Neuronal stem cell (in vitro differentiated cells): ENCODE measurements around the gene DPP9.

Experiments
- DNase-seq: peaks from one replicate; pipeline ENCODE4 v3.0.0-alpha.2; 2013; ENCODE audit warnings: low spot score
- H2AFZ ChIP-seq: one replicate; pipeline ENCODE4 v1.6.1; 2013; ENCODE audit warnings: mild to moderate bottlenecking, low read length, inconsistent platforms
- H2AK5ac ChIP-seq: 2 replicates; pipeline ENCODE4 v1.6.1; 2013; ENCODE audit warnings: low read depth, mild to moderate bottlenecking, inconsistent platforms, low read length, moderate library complexity, mixed read lengths
- H2BK120ac ChIP-seq: 2 replicates; pipeline ENCODE4 v1.6.1; 2013; ENCODE audit warnings: low read depth, mild to moderate bottlenecking, inconsistent platforms, low read length, moderate library complexity, mixed read lengths
- H2BK12ac ChIP-seq: one replicate; pipeline ENCODE4 v1.6.1; 2013; ENCODE audit warnings: low read length, inconsistent platforms
- H2BK15ac ChIP-seq: 2 replicates; pipeline ENCODE4 v1.6.1; 2013; ENCODE audit warnings: mild to moderate bottlenecking, low read length, inconsistent platforms, mixed read lengths
- H2BK5ac ChIP-seq: one replicate; pipeline ENCODE4 v1.6.1; 2013; ENCODE audit warnings: inconsistent platforms, mild to moderate bottlenecking, low read length, moderate library complexity
- H3K14ac ChIP-seq: one replicate; pipeline ENCODE4 v1.6.1; 2013; ENCODE audit warnings: low read length, inconsistent platforms
- H3K18ac ChIP-seq: 2 replicates; pipeline ENCODE4 v1.6.1; 2013; ENCODE audit warnings: low read length, inconsistent platforms
- H3K23ac ChIP-seq: 2 replicates; pipeline ENCODE4 v1.6.1; 2013; ENCODE audit warnings: low read depth, mild to moderate bottlenecking, mixed read lengths, low read length, inconsistent platforms; ENCODE audit not compliant: poor library complexity
- H3K27ac ChIP-seq: replicated peaks from 3 replicates; pipeline ENCODE4 v1.5.1; 2013; ENCODE audit warnings: low read length, inconsistent platforms
- H3K27me3 ChIP-seq, 3 experiments: 2 replicates each; pipeline ENCODE4 v1.6.1; 2013; ENCODE audit warnings: low read length in 3 of 3, mild to moderate bottlenecking in 2 of 3, inconsistent platforms in 1 of 3, low read depth in 1 of 3, mixed read lengths in 1 of 3, moderate library complexity in 1 of 3; ENCODE audit not compliant: control insufficient read depth in 3 of 3, insufficient read depth in 3 of 3
- H3K36me3 ChIP-seq, 2 donors: replicated peaks in 1 of 2; 2 replicates each; pipeline ENCODE4 v1.6.1; 2013; ENCODE audit warnings: low read length in 2 of 2; ENCODE audit not compliant: control insufficient read depth in 2 of 2, insufficient read depth in 2 of 2
- H3K4ac ChIP-seq: 2 replicates; pipeline ENCODE4 v1.6.1; 2013; ENCODE audit warnings: inconsistent platforms, mild to moderate bottlenecking, low read length, moderate library complexity
- H3K4me1 ChIP-seq, 2 donors: 1 replicate in 1 of 2; 2 replicates in 1 of 2; pipeline ENCODE4 v1.6.1; 2013; ENCODE audit warnings: low read length in 2 of 2, low read depth in 1 of 2; ENCODE audit not compliant: control insufficient read depth in 2 of 2, insufficient read depth in 1 of 2
- H3K4me2 ChIP-seq: one replicate; pipeline ENCODE4 v1.6.1; 2013; ENCODE audit warnings: mild to moderate bottlenecking, low read length, inconsistent platforms; ENCODE audit not compliant: insufficient read depth, poor library complexity, severe bottlenecking
- H3K4me3 ChIP-seq, 2 donors: 2 replicates each; pipeline ENCODE4 v1.5.1; 2013; ENCODE audit warnings: low read length in 2 of 2, mild to moderate bottlenecking in 2 of 2, inconsistent platforms in 1 of 2, moderate library complexity in 1 of 2
- H3K79me1 ChIP-seq: one replicate; pipeline ENCODE4 v1.6.1; 2013; ENCODE audit warnings: low read depth, mild to moderate bottlenecking, inconsistent platforms, low read length, moderate library complexity
- H3K9ac ChIP-seq: one replicate; pipeline ENCODE4 v1.6.1; 2013; ENCODE audit warnings: mild to moderate bottlenecking, low read depth, low read length, inconsistent platforms; ENCODE audit not compliant: poor library complexity
- H3K9me3 ChIP-seq, 2 donors: replicated peaks in 1 of 2; 2 replicates each; pipeline versions ENCODE3 to v1.6.1; 2013; ENCODE audit warnings: low read length in 2 of 2, mild to moderate bottlenecking in 2 of 2, inconsistent platforms in 1 of 2, low read depth in 1 of 2, mixed read lengths in 1 of 2, moderate library complexity in 1 of 2; ENCODE audit not compliant: control insufficient read depth in 2 of 2, insufficient read depth in 1 of 2
- H4K8ac ChIP-seq: one replicate; pipeline ENCODE4 v1.6.1; 2013; ENCODE audit warnings: low read depth, mild to moderate bottlenecking, inconsistent platforms, low read length, moderate library complexity
- H4K91ac ChIP-seq: one replicate; pipeline ENCODE4 v1.6.1; 2013; ENCODE audit warnings: low read length, low read depth, mild to moderate bottlenecking, inconsistent platforms; ENCODE audit not compliant: poor library complexity
- WGBS, 2 donors: extraction: QIAGEN DNeasy Blood & Tissue Kit; methylation state at CpG; one replicate each; pipeline ENCODE4 v1.1.7; 2013; ENCODE audit warnings: missing lambda C conversion rate in 2 of 2, mixed read lengths in 1 of 2; ENCODE audit not compliant: insufficient read length in 2 of 2, insufficient replicate concordance in 1 of 2; ENCODE audit errors: extremely low coverage in 2 of 2; 5-methylcytosine and 5-hydroxymethylcytosine counted together

The DPP9 gene

GRCh38 chr19:4740092-4740491 is 16.4 kb upstream of the DPP9 start:
- no peak overlapping the region for H3K4ac ChIP-seq
- H3K4me1 ChIP-seq = peaks cover 23 to 24% of the 10 kb centered on the region in 2 donors
- no peak overlapping the region for H2BK120ac ChIP-seq
- no peaks in the 10 kb centered on the region for H3K79me1 ChIP-seq
- H3K27ac ChIP-seq = no peak overlapping the region
- H2BK15ac ChIP-seq = no peak overlapping the region
- no peak overlapping the region for H2BK5ac ChIP-seq
- no peaks in the 10 kb centered on the region for H3K36me3 ChIP-seq
- H2AK5ac ChIP-seq = no peak overlapping the region
- H3K4me3 ChIP-seq = no peak overlapping the region
- H4K8ac ChIP-seq = no peak overlapping the region
- H3K18ac ChIP-seq = no peak overlapping the region
- no peaks in the 10 kb centered on the region for H3K27me3 ChIP-seq
- H3K9ac ChIP-seq = no peak overlapping the region
- no peaks in the 10 kb centered on the region for H3K9me3 ChIP-seq
- H3K23ac ChIP-seq = no peak overlapping the region
- DNase-seq = no peak
- H3K4me2 ChIP-seq = no peak overlapping the region
- no peak overlapping the region for H4K91ac ChIP-seq
- WGBS, 2 donors = no CpG with 5 or more reads among the region's 2 CpGs
- no peak overlapping the region for H2BK12ac ChIP-seq
- no peak overlapping the region for H2AFZ ChIP-seq
- no peak overlapping the region for H3K14ac ChIP-seq

GRCh38 chr19:4738734-4739133 is 15.1 kb upstream of the DPP9 start:
- Histone ChIP-seq H3K36me3 (no peaks in the 10 kb centered on the region), H3K27ac (peak overlapping the region; percentile 56), H3K9ac (peak overlapping the region; percentile 82), H3K9me3 (no peaks in the 10 kb centered on the region), H3K4me3 (no peak overlapping the region), H2BK12ac (no peak overlapping the region), H4K91ac (no peak overlapping the region), H3K4me1 (peaks cover 17 to 21% of the 10 kb centered on the region in 2 donors), H2BK15ac (peak overlapping the region; percentile 96), H3K27me3 (no peaks in the 10 kb centered on the region), H3K4me2 (peak overlapping the region; percentile 47), H3K4ac (peak overlapping the region; percentile 89), H3K23ac (no peak overlapping the region), H4K8ac (no peak overlapping the region), H3K79me1 (no peaks in the 10 kb centered on the region), H2BK5ac (peak overlapping the region; percentile 94), H2AK5ac (peak overlapping the region; percentile 23), H3K14ac (no peak overlapping the region), H3K18ac (peak overlapping the region; percentile 98), H2BK120ac (peak overlapping the region; percentile 95), H2AFZ (peak overlapping the region; percentile 68)
- no CpG with 5 or more reads among the region's 4 CpGs for WGBS, 2 donors
- no peak for DNase-seq

GRCh38 chr19:4737955-4738600 is 14.4 kb upstream of the DPP9 start:
- H2AK5ac ChIP-seq = peak overlapping the region; percentile 88
- no peak overlapping the region for H3K9ac ChIP-seq
- H3K27ac ChIP-seq = peak overlapping the region; percentile 77
- H3K4ac ChIP-seq = no peak overlapping the region
- H2BK12ac ChIP-seq = no peak overlapping the region
- H3K23ac ChIP-seq = no peak overlapping the region
- H2BK120ac ChIP-seq = peak overlapping the region; percentile 95
- H3K4me1 ChIP-seq = peaks cover 13 to 18% of the 10 kb centered on the region in 2 donors
- no peak overlapping the region for H3K4me3 ChIP-seq
- peak overlapping the region; percentile 94 for H2BK5ac ChIP-seq
- peak overlapping the region; percentile 47 for H3K4me2 ChIP-seq
- DNase-seq = peak; percentile 64
- no peak overlapping the region for H3K14ac ChIP-seq
- no peaks in the 10 kb centered on the region for H3K36me3 ChIP-seq
- peak overlapping the region; percentile 98 for H3K18ac ChIP-seq
- no CpG with 5 or more reads among the region's 11 CpGs for WGBS, 2 donors
- H3K9me3 ChIP-seq = no peaks in the 10 kb centered on the region
- H2BK15ac ChIP-seq = no peak overlapping the region
- H2AFZ ChIP-seq = peak overlapping the region; percentile 68
- no peak overlapping the region for H4K91ac ChIP-seq
- H4K8ac ChIP-seq = no peak overlapping the region
- H3K79me1 ChIP-seq = no peaks in the 10 kb centered on the region
- H3K27me3 ChIP-seq = no peaks in the 10 kb centered on the region

- H3K23ac ChIP-seq = no peak overlapping the region
- no peak overlapping the region for H3K14ac ChIP-seq
- no peak overlapping the region for H2BK120ac ChIP-seq
- H3K27ac ChIP-seq = no peak overlapping the region
- no peak overlapping the region for H3K4ac ChIP-seq
- H2AK5ac ChIP-seq = no peak overlapping the region
- no peak overlapping the region for H2BK12ac ChIP-seq
- no peak overlapping the region for H3K4me3 ChIP-seq
- no peak overlapping the region for H2AFZ ChIP-seq
- H4K91ac ChIP-seq = no peak overlapping the region
- H3K4me1 ChIP-seq = peaks cover 3 to 9% of the 10 kb centered on the region in 2 donors
- no peak for DNase-seq
- H3K9me3 ChIP-seq = no peaks in the 10 kb centered on the region
- H3K79me1 ChIP-seq = no peaks in the 10 kb centered on the region
- H3K18ac ChIP-seq = no peak overlapping the region
- H4K8ac ChIP-seq = no peak overlapping the region
- H3K9ac ChIP-seq = no peak overlapping the region
- no CpG with 5 or more reads among the region's 1 CpG for WGBS, 2 donors
- no peaks in the 10 kb centered on the region for H3K36me3 ChIP-seq
- no peak overlapping the region for H2BK5ac ChIP-seq
- no peak overlapping the region for H3K4me2 ChIP-seq
- H2BK15ac ChIP-seq = no peak overlapping the region
- no peaks in the 10 kb centered on the region for H3K27me3 ChIP-seq
Measured at GRCh38 chr19:4733755-4734345, 10.2 kb upstream of the DPP9 start.
